GM21423 (cell line): ENCODE results near the gene WDFY4.
A peak's percentile ranks its signal among the peaks of the same experiment; 100 is the strongest.
"Not testable (repeated sequence)": the region's sequence is repeated elsewhere in the genome, so short reads cannot be mapped to it uniquely, and the experiment has no call there.

Experiments used
- ATAC-seq: cut with Tn5 transposase; IDR thresholded peaks from one replicate; pipeline ENCODE4 v1.9.1; 2021; ENCODE audit warnings: mild to moderate bottlenecking, moderate library complexity; ENCODE audit not compliant: unreplicated experiment

WDFY4 gene, protein sequence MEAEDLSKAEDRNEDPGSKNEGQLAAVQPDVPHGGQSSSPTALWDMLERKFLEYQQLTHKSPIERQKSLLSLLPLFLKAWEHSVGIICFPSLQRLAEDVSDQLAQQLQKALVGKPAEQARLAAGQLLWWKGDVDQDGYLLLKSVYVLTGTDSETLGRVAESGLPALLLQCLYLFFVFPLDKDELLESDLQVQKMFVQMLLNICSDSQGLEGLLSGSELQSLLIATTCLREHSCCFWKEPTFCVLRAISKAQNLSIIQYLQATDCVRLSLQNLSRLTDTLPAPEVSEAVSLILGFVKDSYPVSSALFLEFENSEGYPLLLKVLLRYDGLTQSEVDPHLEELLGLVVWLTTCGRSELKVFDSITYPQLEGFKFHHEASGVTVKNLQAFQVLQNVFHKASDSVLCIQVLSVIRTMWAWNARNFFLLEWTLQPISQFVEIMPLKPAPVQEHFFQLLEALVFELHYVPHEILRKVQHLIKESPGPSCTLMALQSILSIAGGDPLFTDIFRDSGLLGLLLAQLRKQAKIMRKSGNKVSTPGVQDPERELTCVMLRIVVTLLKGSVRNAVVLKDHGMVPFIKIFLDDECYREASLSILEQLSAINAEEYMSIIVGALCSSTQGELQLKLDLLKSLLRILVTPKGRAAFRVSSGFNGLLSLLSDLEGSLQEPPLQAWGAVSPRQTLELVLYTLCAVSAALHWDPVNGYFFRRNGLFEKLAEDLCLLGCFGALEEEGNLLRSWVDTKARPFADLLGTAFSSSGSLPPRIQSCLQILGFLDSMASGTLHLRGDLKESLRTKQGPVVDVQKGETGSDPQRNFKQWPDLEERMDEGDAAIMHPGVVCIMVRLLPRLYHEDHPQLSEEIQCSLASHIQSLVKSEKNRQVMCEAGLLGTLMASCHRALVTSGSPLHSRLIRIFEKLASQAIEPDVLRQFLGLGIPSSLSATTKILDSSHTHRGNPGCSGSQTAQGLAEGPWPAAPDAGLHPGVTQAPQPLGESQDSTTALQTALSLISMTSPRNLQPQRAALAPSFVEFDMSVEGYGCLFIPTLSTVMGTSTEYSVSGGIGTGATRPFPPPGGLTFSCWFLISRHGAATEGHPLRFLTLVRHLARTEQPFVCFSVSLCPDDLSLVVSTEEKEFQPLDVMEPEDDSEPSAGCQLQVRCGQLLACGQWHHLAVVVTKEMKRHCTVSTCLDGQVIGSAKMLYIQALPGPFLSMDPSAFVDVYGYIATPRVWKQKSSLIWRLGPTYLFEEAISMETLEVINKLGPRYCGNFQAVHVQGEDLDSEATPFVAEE (N-terminal part only)

DNA sequence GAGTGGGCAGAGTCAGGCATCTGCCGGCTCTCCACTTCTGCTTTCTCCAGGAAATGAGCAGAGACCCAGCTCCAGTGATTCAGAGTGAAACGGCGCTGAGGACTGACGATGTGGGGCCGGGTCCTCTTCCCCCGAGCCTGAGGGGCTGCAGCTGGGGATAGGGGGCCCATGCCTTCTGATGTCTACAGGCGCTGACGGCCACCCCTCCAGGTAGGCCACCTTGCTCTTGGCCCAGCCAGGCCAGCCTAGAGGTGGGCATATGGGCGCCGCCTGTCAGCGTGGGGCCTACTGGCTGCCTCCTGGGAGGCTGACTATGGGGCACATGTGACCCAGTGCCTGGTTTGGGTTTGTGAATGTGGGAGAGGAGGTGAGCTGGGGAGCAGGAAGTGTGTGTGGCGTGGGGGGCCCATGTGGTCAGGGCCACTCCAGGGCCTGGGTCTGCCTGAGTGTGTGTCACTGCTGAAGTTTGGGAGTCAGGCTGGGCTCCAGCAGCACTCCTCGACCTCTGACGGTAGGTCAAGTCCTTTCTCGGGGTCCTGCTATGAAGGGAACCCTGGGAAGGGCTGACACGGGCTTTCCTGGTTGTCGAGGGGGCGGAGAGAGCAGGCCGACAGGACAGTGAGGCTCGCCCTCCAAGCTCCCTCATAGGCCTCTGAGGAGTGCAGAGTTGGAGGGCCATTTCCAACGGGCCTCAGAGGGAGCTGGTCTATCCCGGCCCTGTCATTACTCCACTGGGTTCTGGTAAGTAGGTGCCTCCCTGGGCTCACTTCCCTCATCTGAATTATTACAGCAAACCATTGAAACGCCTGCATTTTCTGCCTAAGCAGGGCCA is at the start of gene WDFY4:
TSS of gene WDFY4 (plus strand) at position 82 of the 832 bp plus-strand sequence. CDS start 24,860 bp downstream, outside the sequence.
- peak; percentile 58 for ATAC-seq

DNA sequence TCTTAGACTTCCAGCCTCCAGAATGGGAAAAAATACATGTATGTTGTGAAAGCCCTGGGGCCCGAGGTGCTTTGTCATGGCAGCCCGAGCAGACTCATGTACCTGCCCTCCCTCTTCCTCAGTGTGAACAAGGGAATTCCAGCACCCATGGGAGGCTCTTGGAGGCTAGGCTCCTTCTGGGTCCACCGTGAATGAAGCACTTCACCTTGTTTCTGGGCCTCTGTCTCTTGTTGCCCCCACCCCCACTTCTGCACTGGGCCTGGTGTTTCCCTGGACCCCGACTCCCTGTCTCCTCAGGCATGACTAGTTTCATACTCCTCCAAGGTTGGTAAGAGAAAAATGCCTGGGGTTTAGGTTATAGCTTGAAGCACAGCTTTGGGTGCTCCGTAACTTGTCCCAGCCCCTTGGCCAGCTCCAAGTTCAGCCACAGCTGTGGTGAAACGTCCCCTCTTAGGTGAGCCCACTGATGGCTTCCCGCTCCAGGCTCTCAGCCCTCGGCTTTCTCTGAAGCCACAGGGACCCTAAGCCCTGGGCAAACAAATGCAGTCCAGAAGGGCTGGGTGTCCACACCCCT is 49.6 kb upstream of the WDFY4 start:
- ATAC-seq: no peak

DNA sequence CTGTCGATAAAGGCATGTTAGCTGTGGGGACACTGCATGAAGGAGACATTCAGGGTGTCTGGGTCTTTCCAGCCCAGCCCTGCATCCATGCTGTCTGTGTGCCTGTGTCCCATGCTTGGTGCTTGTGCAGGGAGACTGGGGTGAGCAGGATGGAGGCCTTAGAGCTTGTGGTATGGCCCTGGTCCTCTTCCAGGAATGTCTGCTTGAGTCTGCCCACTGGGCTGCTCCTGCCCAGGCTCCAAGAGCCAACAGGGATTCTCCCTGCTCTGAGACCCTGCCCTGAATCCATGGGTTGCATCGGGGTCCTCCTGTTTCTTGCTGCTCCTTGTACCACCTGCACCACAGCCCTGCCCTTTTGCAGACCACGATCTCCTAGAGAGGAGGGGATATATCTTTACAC is 48.4 kb upstream of the WDFY4 start:
- no peak for ATAC-seq

DNA sequence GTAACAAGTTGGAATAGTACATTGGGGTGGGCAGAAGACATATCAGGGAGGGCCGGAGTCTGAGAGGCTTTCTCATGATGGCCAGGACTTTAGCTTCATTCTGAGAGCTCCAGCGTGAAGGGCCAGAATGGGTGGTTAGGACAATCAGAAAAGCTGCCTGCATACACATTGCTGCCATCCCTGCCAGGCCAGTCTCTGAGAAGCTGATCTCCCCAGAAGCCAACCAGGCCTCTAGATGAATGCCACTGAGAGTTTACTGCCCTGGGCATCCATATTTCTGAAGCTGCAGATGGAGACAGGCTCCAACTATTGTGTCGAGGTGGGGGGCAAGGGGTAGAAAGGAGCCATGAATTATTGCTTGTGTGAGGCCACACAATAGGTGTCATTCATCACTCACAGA is 47.8 kb upstream of the WDFY4 start:
- ATAC-seq: no peak

DNA sequence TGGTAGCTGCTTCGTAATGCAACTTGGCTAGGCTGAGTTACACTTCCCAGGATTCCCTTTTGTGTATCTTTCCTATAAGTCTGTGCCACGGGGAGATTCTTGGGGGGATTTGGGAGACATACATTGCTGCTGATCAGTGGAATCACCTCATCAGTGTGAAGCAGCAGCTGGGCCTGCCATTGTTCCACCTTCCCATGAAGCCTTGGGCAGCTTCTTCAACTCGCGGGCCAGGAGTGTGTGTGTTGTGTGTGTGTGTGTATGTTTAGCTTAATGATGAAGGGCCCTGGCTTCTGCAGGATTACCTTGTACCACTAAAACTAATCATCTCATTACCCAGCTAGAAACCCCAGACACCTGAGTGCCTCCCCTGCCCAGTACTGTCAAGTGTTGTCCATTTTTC is 46.5 kb upstream of the WDFY4 start:
- ATAC-seq: no peak

DNA sequence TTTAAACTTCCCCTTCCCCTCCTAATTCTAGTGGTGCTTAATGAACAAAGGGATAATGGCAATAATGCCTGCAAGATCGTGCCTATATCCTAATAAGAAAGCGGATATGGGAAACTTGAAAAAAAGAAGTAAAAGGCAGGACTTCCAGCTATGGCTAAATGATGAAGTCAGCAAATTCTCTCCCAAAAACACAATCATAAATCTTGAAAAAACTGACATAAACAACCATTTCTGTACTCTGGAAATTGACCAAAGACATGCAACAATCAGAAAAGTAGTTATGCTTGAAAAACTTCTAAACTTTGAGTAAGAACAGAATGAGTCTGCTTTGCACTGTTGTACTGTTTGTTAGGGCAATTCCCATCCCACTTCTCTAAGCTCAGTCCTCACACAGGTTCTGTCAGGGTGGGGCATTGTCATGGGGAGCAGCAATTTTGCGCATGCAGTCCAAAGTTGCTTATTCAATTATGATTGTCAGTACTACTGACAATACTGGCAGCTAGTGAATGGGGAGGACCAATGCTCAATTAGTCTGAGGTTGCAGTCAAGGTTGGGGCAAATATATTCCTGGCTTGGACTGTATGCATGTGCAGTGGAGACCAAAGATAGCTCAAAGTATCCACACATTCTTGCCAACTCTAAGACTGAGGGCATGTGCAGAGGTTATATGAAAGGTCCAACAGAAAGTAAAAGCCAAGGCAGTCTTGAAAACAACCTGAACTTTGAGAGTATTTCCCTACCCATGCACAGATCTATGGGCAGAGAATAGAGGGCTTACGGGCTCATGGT is 45.7 kb upstream of the WDFY4 start:
- no peak for ATAC-seq

DNA sequence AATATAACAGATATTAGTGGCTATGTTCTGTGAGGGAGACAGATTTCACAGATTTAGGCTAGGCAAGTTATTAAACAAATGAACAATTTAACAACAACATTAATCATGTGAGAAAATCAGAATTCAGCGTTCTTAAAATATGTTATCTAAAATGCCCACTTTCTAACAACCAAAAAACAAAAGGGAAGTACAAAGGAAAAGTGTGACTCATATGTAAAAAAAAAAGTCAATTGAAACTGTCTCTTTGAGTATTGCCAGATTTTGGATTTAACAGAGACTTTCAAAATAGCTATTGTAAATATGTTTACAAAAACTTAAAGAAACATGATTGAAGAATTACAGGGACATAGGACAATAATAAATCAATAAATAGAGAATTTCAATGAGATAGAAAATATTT is 45.0 kb upstream of the WDFY4 start:
- ATAC-seq: no peak

DNA sequence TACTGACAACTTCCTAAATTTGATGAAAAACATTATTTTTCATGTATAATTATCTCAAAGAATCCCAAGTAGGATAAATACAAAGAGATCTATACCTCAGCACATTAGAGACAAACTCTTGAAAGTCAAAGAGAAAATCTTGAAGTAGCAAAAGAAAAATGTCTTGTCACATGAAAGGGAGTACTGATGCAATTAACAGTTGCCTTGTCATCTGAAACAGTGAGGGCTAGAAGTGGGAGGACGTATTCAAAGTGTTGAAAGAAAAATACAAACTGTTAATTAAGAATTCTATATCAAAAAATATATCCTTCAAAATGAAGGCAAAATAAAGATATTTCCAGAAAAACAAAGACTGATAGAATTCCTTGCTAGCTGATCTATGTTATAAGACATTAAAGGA is 44.3 kb upstream of the WDFY4 start:
- no peak for ATAC-seq

DNA sequence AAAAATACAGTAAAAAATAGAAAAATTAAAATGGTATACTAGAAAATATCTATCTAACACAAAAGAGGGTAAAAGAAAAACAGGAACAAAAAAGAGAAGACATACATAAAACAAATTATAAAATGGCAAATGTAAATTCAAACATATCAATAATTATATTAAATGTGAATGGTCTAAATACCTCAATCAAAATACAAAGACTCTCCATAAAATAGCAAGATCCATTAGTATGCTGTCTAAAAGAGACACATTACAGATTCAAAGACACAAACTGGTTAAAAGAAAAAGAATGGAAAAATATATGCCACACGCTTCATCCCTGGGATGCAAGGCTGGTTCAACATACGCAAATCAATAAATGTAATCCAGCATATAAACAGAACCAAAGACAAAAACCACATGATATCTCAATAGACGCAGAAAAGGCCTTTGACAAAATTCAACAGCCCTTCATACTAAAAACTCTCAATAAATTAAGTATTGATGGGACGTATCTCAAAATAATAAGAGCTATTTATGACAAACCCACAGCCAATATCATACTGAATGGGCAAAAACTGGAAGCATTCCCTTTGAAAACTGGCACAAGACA is 43.5 kb upstream of the WDFY4 start:
- ATAC-seq: not testable (repeated sequence)

DNA sequence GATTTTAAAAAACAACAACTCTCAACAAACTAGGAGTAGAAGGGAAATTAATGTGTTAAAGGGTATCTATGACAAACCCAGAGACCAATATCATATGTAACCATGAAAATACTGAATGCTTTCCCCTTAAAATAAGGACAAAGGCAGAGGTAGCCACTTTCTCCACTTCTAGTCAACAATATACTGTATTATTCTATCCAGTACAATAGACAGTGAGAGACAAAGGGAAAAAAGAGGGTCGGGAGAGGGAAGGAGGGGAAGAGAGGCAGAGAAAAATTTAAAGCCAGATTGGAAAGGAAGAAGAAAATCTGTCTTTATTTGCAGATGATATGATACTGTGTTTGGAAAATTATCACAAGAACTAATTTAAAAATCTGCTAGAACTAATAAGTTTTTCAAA is 39.1 kb upstream of the WDFY4 start:
- no peak for ATAC-seq

DNA sequence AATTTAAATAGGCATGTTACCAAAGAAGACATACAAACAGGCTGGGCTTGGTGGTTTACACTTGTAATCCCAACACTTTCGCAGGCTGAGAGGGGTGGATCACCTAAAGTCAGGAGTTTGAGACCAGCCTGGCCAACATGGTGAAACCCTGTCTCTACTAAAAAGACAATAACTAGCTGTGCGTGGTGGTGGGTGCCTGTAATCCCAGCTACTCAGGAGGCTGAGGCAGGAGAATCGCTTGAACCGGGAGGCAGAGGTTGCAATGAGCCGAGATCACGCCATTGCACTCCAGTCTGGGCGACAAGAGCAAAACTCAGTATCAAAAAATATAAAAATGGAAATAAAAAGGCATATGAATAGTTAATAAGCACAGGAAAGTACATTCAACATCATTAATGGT is 37.6 kb upstream of the WDFY4 start:
- not testable (repeated sequence) for ATAC-seq

DNA sequence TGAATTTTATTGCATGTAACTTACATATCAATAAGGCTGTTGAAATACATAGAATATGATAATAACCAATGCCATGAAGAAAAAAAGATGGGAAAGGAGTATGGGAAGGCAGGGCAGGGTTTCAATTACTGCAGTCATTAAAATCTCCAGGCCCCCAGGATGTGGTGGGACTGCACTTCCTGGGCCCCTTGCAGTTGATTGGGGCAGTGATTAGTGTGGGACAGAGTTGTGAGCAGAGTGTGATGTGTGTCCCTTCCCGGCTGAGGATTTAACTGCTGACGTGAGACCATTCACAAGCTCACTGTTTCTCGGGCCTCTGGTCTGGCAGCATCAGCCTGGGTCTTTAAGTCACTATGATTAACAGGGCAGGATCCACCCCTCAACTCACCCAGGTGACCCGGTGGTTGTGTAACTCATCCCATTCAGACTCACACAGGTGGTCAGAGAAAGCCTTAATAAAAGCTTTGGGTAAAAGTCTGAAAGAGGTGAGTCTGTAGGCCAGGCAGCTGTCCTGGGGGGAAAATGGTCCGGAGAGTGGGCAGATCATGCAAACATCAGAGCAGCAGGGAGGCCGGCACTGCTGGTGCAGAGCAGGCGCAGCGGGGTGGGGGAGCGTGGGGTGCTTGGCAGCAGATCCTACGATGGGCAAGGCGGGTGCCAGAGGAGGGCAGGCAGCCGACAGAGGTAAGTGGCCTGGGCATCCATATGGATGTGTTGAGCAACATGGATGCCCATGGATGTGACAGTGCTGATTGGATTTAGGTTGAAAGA is 36.3 kb upstream of the WDFY4 start:
- no peak for ATAC-seq

DNA sequence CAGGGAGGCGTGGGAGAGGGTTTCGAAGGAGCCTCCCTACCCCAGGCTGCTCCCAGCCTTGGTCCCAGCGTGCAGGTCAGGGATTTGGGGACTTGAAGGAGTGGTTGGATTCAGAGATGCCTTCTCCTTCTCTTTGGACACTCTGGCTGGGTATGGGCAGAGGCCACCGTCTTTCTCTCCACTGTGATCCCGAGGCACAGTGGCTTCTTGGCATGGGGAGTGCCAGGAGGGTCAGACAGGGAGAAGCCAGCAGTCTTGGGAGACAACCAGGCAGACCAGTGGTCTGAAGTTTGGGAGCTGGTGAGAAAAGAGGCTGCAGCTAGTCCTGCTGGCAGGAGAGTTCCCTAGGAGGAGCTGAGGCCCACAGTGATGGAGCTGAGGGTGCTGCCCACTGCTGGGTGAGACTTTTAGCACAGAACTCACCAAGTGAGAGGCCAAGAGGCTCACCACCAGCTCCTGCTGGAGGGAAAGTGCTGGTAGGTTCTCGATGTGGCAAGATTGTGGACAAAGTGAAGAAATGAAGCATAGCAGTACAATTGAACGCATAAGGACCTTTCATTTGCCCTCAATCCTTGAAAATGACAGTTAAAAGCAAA is 35.2 kb upstream of the WDFY4 start:
- ATAC-seq: no peak

DNA sequence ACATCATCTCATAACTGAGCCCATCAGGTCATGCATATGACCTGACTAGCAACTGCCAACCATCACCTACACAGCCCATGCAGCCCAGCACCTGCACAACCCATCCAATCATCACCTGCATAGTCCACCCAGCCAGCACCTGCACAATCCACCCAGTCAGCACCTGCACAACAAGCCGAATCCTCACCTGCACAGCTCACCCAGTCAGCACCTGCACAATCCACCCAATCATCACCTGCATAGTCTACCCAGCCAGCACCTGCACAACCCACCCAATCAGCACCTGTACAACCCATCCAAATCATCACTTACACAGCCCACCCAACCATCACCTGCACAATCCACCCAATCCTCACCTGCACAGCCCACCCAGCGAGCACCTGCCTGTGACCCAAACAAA is 33.4 kb upstream of the WDFY4 start:
- no peak for ATAC-seq

DNA sequence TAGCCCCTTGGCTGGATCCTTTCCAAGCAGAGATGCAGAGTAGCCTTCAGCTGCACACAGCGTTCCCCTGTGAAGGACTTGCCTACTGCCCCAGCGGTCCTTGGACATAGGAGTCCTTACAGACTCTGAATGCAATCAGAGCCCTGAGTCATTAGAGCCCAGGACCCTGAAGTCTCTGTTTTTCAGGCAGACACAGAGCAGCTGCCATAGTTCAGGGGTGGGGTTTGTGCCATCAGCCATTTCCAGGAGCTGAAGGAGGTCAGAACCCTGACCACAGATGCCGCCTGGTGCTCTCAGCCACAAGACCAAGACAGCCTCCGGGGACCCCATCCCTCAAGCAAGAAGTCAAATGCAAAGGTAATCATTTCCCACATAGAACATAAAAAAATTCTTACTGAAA is 32.8 kb upstream of the WDFY4 start:
- no peak for ATAC-seq

DNA sequence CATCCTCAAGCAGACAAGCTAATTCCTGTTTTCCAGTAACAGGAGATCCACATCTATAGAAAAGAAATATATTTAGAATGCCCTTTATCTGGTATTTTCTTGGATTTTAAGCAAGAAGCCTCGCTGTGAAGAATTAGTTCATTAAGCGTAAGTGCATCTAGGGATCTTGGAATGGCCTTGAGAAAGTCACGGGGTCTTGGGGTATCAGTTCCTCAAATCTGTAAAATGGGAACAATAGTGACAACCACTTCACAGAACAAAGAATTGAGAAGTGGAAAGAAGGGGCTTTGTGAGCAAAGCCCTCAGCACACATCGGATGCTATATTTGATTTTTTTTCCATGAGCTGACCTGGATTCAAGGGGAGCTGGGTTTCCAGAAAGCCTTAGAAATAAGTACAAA is 32.3 kb upstream of the WDFY4 start:
- ATAC-seq: no peak

DNA sequence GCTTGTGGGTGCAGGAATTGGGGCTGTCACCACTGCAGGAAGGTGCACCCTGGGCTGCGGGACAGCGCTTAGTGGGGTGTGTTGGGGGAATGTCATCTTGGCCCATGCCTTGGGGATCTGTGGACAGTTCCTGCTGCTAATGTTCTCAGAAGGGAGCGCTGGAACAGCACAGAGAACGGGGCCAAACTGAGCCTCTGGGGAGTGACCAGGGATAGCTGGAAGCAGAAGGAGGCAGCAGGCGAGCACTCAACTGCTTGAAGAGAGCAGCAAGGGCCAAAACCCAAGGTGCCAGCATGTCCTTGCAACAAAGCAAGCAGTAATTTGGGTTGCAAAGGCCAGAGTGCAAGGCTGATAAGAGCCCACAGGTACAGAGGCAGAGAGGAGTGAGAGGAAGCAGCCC is 31.3 kb upstream of the WDFY4 start:
- no peak for ATAC-seq
